GM21381 (cell line): ENCODE data around the gene AFF1.

ENCODE experiments used
- ATAC-seq: cut with Tn5 transposase; IDR thresholded peaks from one replicate; pipeline ENCODE4 v1.9.1; 2021; ENCODE audit warnings: mild to moderate bottlenecking, moderate library complexity; ENCODE audit not compliant: unreplicated experiment

Gene AFF1

GRCh38 chr4:87103691-87104187 lies 168.9 kb downstream of the AFF1 start:
- ATAC-seq, result no peak

GRCh38 chr4:87105101-87105845 lies 170.5 kb downstream of the AFF1 start:
- no peak for ATAC-seq

DNA sequence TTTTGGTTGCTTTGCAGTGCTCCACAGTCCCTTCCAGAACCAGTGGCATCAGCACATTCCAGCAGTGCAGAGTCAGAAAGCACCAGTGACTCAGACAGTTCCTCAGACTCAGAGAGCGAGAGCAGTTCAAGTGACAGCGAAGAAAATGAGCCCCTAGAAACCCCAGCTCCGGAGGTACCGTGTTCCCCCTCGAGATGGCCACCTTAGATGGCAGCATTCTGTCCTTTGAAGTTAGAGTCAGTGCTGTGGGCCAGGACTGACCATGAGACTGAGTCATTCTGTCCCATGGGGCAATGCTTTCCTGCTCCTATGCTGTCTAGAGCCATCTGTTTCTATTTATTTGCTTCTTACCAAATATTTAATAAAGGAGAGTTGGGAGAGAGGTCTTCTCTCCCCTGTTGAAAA lies 173.3 kb downstream of the AFF1 start:
- no peak for ATAC-seq

DNA sequence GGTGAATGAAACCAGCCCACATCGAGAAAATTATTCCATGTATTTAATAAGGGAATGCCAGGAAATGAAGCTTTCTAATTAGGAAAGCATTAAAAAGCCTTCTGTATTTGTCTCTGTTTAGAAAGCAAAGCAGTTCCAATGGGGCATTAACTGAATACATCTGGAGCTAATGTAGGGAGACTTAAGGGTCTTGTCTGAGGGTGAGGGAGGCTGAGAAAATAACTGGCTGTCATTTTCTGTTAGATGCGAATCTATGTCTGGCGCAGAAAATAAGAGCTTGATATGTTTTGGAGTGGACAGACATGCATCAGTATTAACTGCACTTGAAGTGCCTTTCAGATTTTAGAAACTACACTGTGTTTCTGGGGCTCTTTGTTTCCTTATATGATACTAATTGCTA lies 174.3 kb downstream of the AFF1 start:
- ATAC-seq, result no peak

DNA sequence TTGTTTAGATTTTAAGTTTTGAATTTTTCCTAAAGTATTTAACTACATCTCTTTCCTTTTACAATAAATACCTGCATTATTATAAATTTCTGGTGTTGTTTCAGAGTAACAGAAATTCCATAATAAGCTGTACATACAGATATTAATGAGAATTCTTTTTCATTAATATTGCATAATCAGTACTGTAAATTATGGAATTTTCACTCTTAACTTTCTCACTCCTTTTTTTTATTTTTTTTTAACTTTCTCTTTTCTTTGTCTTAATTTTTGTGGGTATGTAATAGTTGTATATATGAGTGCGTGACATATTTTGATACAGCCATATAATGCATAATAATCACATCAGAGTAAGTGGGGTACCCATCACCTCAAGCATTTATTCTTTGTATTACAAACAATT lies 175.1 kb downstream of the AFF1 start:
- ATAC-seq, result no peak

GRCh38 chr4:87112063-87112462 lies 177.3 kb downstream of the AFF1 start:
- ATAC-seq, result no peak

GRCh38 chr4:87114245-87115062 lies 179.6 kb downstream of the AFF1 start:
- no peak for ATAC-seq

DNA sequence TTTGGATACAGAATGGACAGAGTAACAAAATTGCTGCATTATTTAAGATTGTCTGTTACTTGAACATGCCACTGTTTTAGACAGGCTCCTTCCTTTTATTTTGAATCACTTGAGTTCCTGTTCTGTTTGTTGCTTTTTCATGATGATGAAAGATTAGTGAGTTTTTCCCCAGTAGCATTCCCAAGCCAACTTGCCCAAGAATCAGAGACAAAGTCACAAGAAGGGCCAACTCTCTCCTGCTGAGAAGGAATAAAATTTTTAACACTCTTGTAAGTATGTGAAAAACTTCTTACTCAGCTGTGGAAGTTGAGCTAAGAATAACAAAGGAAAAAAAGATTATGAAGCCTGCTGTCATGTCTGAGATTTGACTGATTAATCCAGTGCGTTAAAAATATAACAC lies 181.4 kb downstream of the AFF1 start:
- ATAC-seq, result no peak

DNA sequence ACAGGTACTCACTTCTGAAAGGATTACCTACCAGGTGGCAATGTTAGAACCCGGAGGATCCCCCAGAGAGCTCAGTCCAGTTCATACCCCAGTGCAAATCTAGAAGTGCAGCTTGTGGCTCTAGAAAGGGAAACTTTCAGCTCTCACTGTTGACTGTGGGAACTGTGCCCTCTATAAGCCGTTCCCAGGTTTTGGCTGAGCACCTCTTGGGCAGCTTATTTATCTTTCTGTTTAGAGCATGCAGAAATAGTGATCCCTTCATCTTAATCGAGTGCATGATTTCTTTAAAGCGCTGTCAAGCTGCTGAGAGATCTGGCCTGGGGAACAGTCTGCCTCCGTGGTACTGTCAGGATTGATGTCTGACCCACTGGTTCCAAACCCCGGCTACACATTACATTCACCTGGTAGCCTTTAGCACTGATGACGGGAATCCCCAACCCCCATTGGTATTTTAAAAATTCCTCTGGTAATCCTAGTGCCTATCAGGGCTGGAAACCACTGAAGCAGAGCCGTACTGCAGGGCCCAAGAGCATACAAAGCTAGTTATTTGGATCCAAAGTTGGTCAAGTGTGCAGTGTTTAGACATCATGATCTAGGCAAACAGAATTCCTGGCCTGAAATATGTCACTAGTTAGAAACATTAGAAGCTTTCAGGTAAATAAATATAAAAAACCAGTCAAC lies 182.4 kb downstream of the AFF1 start:
- no peak for ATAC-seq

DNA sequence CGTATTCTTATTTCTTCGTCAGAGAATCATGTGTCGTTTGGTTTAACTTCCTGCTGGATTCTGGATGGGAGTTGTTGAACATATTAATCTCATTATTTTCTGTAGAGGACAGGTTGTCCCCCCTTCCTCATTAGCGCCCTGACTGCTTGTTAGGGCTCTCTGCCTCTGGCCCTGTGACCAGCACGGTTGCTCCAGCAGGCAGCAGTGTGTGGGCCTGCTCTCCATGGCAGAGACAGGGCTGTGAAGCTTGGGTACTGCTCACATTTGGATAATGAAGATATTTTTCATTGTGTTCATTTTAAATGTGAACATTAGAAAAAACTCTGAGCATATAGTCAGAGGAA lies 182.9 kb downstream of the AFF1 start:
- no peak for ATAC-seq

DNA sequence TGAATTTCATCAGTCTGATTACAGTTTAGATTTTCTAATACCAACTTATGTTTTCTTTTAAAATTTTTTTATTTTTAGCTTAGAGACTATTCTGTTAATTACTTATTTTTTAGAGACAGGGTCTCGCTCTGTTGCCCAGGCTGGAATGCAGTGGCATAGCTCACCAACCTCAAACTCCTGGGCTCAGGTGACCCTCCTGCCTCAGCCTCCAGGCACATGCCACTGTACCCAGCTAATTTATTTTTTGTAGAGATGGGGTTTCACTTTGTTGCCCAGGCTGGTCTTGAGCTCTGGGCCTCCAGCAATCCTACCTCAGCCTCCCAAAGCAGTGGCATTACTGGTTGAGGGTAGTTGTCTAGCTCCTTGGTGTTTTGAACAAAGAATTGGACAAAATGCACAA lies 183.6 kb downstream of the AFF1 start:
- ATAC-seq, result no peak

GRCh38 chr4:87118826-87119225 lies 184.0 kb downstream of the AFF1 start:
- no peak for ATAC-seq

GRCh38 chr4:87120010-87120409 lies 185.2 kb downstream of the AFF1 start:
- ATAC-seq, result no peak

DNA sequence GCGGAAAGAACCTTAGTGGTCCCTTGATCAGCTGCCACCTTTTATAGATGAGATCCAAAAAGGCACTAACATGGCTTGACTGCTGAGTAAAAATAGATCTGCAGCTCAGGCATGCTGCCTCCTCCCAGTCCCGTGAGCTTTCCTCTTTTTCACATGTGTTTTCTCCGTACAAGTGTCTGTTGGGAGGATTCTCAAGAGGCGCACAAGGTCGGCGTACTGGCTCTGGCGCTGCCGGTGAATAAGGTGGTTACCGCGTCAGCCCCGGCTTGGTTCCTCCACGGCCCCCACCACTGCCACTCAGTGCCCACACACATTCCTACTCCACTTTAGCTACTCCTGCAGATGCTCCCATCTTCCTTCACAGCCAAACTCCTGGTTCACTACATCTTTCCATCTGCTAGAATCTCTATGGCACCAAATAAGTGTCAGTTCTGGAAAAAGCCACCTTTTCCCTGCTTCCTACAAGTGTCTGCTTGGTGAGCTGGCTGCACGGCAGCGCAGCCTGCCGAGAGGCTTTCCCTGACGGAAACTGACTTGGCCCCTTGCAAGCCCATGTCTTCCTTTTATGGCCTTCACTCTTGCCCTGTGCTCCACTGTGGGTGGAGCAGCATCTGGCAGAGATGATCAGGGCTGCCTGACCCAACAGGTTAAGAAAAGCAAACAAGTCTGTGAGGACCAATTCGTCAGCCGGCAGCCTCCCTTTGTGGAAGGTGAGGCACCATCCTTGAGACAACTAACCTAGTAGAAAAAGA lies 185.8 kb downstream of the AFF1 start:
- no peak for ATAC-seq

- no peak for ATAC-seq
Observed at GRCh38 chr4:87121341-87122065, 186.7 kb downstream of the AFF1 start.

DNA sequence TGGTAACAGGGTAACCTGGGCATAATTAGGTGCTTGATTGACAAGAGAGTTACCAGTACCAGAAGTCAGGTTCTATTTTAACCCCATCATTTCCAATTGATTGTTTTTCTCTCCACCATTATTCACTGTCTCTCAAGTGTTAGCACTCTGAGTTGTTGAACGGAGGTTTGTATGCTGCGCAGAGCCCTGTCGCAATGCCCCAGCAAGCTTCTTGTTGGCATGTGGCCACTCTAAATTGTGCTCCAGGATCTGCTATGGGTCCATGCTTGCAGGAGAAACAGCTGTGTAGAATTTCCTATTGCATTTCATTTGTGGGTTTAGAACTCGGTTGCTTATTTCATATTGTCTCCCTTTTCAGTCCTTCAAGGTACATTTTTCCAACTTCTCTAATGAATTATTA lies 187.4 kb downstream of the AFF1 start:
- no peak for ATAC-seq

DNA sequence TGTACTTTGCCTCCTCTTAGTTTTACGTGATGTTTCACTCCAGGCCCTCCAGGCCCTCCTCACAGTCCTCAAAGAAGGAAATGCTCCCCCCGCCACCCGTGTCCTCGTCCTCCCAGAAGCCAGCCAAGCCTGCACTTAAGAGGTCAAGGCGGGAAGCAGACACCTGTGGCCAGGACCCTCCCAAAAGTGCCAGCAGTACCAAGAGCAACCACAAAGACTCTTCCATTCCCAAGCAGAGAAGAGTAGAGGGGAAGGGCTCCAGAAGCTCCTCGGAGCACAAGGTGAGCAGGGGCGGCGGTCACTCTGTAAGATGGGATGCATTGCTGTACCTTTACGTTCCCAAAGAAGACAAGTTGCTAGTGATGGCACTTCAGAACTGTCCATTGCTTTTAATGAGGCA lies 191.2 kb downstream of the AFF1 start:
- no peak for ATAC-seq

GRCh38 chr4:87128006-87128705 lies 193.3 kb downstream of the AFF1 start:
- ATAC-seq, result no peak

GRCh38 chr4:87129681-87130080 lies 194.9 kb downstream of the AFF1 start:
- no peak for ATAC-seq
